Colonic mucosa (tissue), 4 donors: ENCODE data around the gene NHLRC2. TPM values are rescaled to one million over a fixed set of nuclear protein-coding genes. Genes with fewer than 3 reads are reported as not detected.

Experiments
- DNase-seq: peaks from one replicate; pipeline ENCODE4 v3.0.0-alpha.2; 2020
- H3K27ac ChIP-seq: fragments of 200-600 bp; one replicate; pipeline ENCODE4 v1.8.0; 2021
- H3K27me3 ChIP-seq: fragments of 200-600 bp; one replicate; pipeline ENCODE4 v1.8.0; 2021
- H3K36me3 ChIP-seq: fragments of 200-600 bp; one replicate; pipeline ENCODE4 v1.8.0; 2021
- H3K4me1 ChIP-seq: fragments of 200-600 bp; one replicate; pipeline ENCODE4 v1.8.0; 2021; ENCODE audit warnings: mild to moderate bottlenecking
- H3K4me3 ChIP-seq: fragments of 200-600 bp; one replicate; pipeline ENCODE4 v1.8.0; 2021
- H3K9ac ChIP-seq, 2 donors: one replicate each; pipeline ENCODE4 v1.7.0; 2013; ENCODE audit warnings: control low read depth in 2 of 2, low read depth in 2 of 2, low read length in 2 of 2
- H3K9me3 ChIP-seq: fragments of 200-600 bp; one replicate; pipeline ENCODE4 v1.8.0; 2021
- CTCF ChIP-seq: fragments of 200-600 bp; IDR thresholded peaks from one replicate; pipeline ENCODE4 v1.8.0; 2022; ENCODE audit warnings: antibody characterized with exemption, mild to moderate bottlenecking
- intact Hi-C: fragments of 100-400 bp; cut with DNase I; formaldehyde crosslinking; loops from one replicate; pipeline ENCODE4 v1.14.1; 2022
- total RNA-seq, 2 donors: library from RNA; stranded (reverse); fragmentation: NEBNext Ultra II Directional in 1 of 2; extraction: Animal tissue kit (Norgen Biotek cat#: 25700) in 1 of 2; gene quantifications; one replicate each; pipeline ENCODE4 v1.2.1, GENCODE V29; 2021
- donor health status: healthy.
- donor health status: DM: no; HTN: no; CAD: no.
- donor health status: DM: no; HTN: no; CAD: no.

Gene NHLRC2
- total RNA-seq, 2 donors from 2014 or later: 31.2 to 46.1 TPM

- Histone ChIP-seq H3K4me3 (no peak overlapping the region), H3K27ac (no peak overlapping the region), H3K36me3 (no peaks in the 10 kb centered on the region), H3K4me1 (no peaks in the 10 kb centered on the region), H3K27me3 (no peaks in the 10 kb centered on the region), H3K9ac (no peak overlapping the region), H3K9me3 (no peaks in the 10 kb centered on the region)
- TF ChIP-seq CTCF: no peak
- intact Hi-C loops: no loop called here
- DNase-seq: no peak
Measured at GRCh38 chr10:113846036-113846435, 8.4 kb upstream of the NHLRC2 start.

GRCh38 chr10:113849140-113849803, 5.2 kb upstream of the NHLRC2 start:
- DNase-seq: no peak
- no peaks in the 10 kb centered on the region for H3K9me3 ChIP-seq
- H3K4me1 ChIP-seq: peaks cover 4% of the 10 kb centered on the region
- H3K27ac ChIP-seq: no peak overlapping the region
- no peak for TF ChIP-seq CTCF
- no peaks in the 10 kb centered on the region for H3K27me3 ChIP-seq
- intact Hi-C loops: no loop called here
- no peaks in the 10 kb centered on the region for H3K36me3 ChIP-seq
- H3K4me3 ChIP-seq: no peak overlapping the region
- no peak overlapping the region for H3K9ac ChIP-seq

GRCh38 chr10:113849946-113850345, 4.5 kb upstream of the NHLRC2 start:
- no peak for TF ChIP-seq CTCF
- H3K36me3 ChIP-seq: no peaks in the 10 kb centered on the region
- H3K4me1 ChIP-seq: peaks cover 4% of the 10 kb centered on the region
- no peaks in the 10 kb centered on the region for H3K27me3 ChIP-seq
- no peak overlapping the region for H3K4me3 ChIP-seq
- DNase-seq: no peak
- H3K27ac ChIP-seq: no peak overlapping the region
- intact Hi-C loops: loop anchor here (10.0 kb wide), 1 partner anchor 145 kb away; no protein-coding TSS in a partner anchor
- no peak overlapping the region for H3K9ac ChIP-seq
- no peaks in the 10 kb centered on the region for H3K9me3 ChIP-seq

GRCh38 chr10:113853578-113854012, 866 bp upstream of the NHLRC2 start:
- peaks cover 16% of the 10 kb centered on the region for H3K4me1 ChIP-seq
- H3K4me3 ChIP-seq: peak overlapping the region; percentile 96
- no peaks in the 10 kb centered on the region for H3K36me3 ChIP-seq
- H3K27ac ChIP-seq: peak overlapping the region; percentile 81
- no peaks in the 10 kb centered on the region for H3K27me3 ChIP-seq
- intact Hi-C loops: loop anchor here (10.0 kb wide), 1 partner anchor 149 kb away; no protein-coding TSS in a partner anchor
- H3K9ac ChIP-seq: peak overlapping the region; percentile 81 to 85
- no peak for DNase-seq
- no peak for TF ChIP-seq CTCF
- no peaks in the 10 kb centered on the region for H3K9me3 ChIP-seq

GRCh38 chr10:113854761-113855588, 514 bp downstream of the NHLRC2 start:
- no peaks in the 10 kb centered on the region for H3K36me3 ChIP-seq
- peak overlapping the region; percentile 81 to 85 for H3K9ac ChIP-seq
- H3K27me3 ChIP-seq: no peaks in the 10 kb centered on the region
- DNase-seq: peak; percentile 62
- H3K9me3 ChIP-seq: no peaks in the 10 kb centered on the region
- peak overlapping the region; percentile 96 for H3K4me3 ChIP-seq
- no peak for TF ChIP-seq CTCF
- intact Hi-C loops: loop anchor here (10.0 kb wide), 1 partner anchor 150 kb away; no protein-coding TSS in a partner anchor
- H3K27ac ChIP-seq: peak overlapping the region; percentile 81
- H3K4me1 ChIP-seq: peaks cover 16% of the 10 kb centered on the region
